ENCODE data around the gene PRRG4.
A peak's percentile ranks its signal among the peaks of the same experiment; 100 is the strongest.

Gene PRRG4

DNA sequence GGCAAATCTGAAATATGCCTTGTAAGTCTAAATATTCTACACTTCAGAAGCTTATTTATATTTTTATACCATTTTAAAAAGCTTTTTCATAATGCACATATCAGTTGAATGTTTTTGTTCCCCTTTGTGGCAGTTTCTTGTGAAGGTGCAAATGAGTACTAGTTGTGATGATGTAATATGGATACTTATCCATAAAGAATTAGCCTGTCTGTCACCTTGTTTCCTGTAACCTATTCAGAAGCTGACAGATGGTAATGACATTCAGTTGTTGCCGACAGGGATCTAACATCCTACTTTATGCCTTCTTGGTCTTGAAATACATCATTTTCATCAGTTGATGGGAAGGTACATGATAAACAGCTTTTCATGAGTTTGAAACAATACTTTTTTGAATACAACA is 65.7 kb downstream of the PRRG4 start:
- peak overlapping the region; percentile 44 for H3K27ac Mint-ChIP-seq
- DNase-seq (no peak), ATAC-seq (no peak)
- H3K27me3 Mint-ChIP-seq = no peaks in the 10 kb centered on the region
- no peaks in the 10 kb centered on the region for H3K9me3 Mint-ChIP-seq
- H3K36me3 Mint-ChIP-seq (ENCODE audit: low read depth) = peaks cover 7% of the 10 kb centered on the region
- peaks cover 55% of the 10 kb centered on the region for H3K4me1 Mint-ChIP-seq
- H3K4me3 Mint-ChIP-seq = peak overlapping the region; percentile 94

DNA sequence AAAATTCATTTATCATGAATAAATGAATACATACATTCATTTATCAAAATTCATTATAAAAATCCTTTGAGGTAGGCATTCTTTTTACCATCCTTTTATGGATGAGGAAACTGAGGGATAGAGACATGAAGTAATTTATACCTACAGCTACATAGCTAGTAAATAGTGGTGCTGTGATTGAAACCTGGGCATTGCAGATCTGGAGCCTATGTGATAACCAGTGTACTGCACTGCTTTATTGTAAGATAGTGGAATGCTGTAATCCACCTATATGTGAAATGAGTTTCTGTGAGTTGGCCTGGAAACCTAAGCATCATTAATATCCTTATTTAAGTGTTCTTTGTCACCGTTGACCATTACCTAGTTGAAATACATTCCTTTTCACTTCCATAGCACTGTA is 67.4 kb downstream of the PRRG4 start:
- no peak for DNase-seq
- no peak for ATAC-seq
- peaks cover 13% of the 10 kb centered on the region for H3K36me3 Mint-ChIP-seq (ENCODE audit: low read depth)
- H3K27ac Mint-ChIP-seq = no peak overlapping the region
- no peak overlapping the region for H3K4me3 Mint-ChIP-seq
- H3K4me1 Mint-ChIP-seq = peaks cover 46% of the 10 kb centered on the region
- no peaks in the 10 kb centered on the region for H3K27me3 Mint-ChIP-seq
- no peaks in the 10 kb centered on the region for H3K9me3 Mint-ChIP-seq

DNA sequence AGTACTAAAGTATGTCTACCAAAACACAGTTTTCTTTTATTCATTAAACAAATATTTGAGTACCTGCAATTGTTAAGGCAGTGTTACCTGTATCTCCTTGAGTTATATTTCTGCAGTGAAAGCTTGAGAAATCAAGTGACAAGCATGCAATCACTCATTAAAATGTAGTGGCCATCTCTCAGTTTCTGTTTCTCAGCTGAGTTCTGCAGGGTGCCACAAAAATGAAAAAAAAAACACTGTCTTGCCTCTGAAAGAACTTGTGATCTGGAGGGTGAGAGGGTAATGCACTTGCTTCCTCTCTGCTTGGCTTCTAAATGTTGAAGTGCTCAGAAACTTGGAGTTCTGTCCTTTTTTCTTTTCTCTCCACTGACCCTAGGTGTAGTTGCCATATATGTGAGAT is 69.7 kb downstream of the PRRG4 start:
- DNase-seq (no peak), ATAC-seq (no peak)
- Mint-ChIP-seq H3K9me3 (no peaks in the 10 kb centered on the region), H3K4me3 (no peak overlapping the region), H3K27ac (no peak overlapping the region), H3K27me3 (no peaks in the 10 kb centered on the region), H3K36me3 (ENCODE audit: low read depth) (peaks cover 9% of the 10 kb centered on the region), H3K4me1 (peaks cover 40% of the 10 kb centered on the region)

DNA sequence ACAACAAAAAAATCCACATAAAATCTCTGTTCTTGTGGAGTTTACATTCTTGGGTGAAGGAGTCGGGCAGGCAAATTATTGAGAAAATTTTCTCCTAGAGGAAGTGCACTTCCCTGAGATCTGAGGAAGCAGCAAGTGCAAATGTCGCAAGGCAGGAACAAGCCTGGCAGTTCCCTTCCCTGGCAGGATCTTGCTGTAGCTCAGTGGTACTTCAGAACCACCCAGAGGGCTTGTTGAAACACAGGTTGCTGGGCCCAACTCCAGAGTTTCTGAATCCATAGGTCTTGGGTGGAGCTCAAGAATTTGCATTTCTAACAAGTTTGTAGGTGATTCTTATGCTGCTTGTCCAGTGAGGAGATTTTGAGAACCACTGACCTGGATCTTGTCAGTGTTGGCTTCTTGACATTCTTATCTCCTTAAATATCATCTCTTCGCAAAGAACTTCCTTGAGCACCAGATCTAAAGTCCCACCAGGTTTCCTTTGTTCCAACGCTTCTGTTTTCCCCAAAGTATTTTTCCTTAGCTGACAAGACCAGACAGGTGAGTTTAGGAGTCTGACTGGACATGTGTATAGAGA is 72.5 kb downstream of the PRRG4 start:
- no peaks in the 10 kb centered on the region for H3K9me3 Mint-ChIP-seq
- H3K27ac Mint-ChIP-seq = no peak overlapping the region
- peaks cover 21% of the 10 kb centered on the region for H3K4me1 Mint-ChIP-seq
- no peaks in the 10 kb centered on the region for H3K27me3 Mint-ChIP-seq
- DNase-seq (no peak), ATAC-seq (no peak)
- H3K36me3 Mint-ChIP-seq (ENCODE audit: low read depth) = peaks cover 13% of the 10 kb centered on the region
- H3K4me3 Mint-ChIP-seq = no peak overlapping the region

DNA sequence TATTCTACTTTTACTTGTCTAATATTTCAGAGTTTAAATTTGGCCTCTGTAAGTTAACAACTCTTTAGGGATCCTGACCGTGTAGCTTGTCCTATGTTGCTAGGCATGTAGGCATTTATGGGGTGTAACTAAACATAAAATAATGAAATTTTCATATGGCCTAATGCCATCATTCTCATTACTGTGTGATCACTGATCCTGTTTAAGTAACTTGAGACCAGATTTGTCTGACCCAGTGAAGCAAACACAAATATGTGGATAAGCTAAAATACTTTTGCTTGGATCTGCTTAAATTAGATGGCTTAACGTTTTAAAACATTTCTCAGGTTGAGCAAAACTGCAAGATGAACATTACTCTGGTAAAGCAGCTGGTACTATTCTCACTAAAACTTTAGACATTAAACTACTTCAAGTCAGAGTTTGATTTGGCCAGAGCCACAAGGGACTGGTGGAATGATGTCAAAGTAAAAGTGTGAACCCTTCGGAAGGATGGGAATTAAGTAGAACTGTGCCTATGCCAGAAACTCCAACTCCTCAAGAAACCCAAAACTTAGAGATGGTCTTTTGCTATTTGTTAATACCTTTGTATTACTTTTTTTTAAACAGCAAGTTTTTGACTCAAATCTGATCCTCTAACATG is 75.4 kb downstream of the PRRG4 start:
- H3K27me3 Mint-ChIP-seq = no peaks in the 10 kb centered on the region
- DNase-seq (no peak), ATAC-seq (no peak)
- peaks cover 14% of the 10 kb centered on the region for H3K4me1 Mint-ChIP-seq
- H3K27ac Mint-ChIP-seq = no peak overlapping the region
- no peak overlapping the region for H3K4me3 Mint-ChIP-seq
- H3K36me3 Mint-ChIP-seq (ENCODE audit: low read depth) = peaks cover 20% of the 10 kb centered on the region
- H3K9me3 Mint-ChIP-seq = no peaks in the 10 kb centered on the region

Measured in activated naive CD8-positive, alpha-beta T cell treated with anti-CD3 and anti-CD28 coated beads, Interleukin-2, amount 50 U/mL, for 24 hours (primary cell).